Measurements from ENCODE around the gene PALM2AKAP2. TPM values are rescaled to one million over a fixed set of nuclear protein-coding genes. Genes with fewer than 3 reads are reported as not detected.

The PALM2AKAP2 gene
- polyA plus RNA-seq, 1 experiment, result 8.7 TPM

DNA sequence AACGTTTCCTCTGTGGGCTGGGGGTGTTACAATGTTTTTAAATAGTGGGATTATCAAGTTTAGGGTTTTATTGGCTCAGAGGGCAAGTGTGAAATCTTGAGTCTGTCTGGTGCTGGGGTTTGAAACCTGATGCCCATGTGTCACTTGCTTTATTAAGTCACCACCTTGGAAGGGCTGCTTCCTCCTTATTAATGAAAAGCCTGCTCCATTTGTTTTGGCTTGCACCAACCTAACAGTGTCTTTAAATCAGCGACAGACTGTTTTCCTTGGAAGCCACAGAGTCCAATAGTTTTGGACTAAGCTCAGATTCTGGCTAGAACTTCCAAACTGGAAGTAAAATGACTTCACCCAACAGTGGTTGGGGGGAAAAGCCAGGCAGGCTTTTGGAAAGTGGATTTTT, 10.7 kb upstream of the PALM2AKAP2 start:
- TF ChIP-seq, protein P1, sequence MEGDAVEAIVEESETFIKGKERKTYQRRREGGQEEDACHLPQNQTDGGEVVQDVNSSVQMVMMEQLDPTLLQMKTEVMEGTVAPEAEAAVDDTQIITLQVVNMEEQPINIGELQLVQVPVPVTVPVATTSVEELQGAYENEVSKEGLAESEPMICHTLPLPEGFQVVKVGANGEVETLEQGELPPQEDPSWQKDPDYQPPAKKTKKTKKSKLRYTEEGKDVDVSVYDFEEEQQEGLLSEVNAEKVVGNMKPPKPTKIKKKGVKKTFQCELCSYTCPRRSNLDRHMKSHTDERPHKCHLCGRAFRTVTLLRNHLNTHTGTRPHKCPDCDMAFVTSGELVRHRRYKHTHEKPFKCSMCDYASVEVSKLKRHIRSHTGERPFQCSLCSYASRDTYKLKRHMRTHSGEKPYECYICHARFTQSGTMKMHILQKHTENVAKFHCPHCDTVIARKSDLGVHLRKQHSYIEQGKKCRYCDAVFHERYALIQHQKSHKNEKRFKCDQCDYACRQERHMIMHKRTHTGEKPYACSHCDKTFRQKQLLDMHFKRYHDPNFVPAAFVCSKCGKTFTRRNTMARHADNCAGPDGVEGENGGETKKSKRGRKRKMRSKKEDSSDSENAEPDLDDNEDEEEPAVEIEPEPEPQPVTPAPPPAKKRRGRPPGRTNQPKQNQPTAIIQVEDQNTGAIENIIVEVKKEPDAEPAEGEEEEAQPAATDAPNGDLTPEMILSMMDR (IDR thresholded peaks at IDR 0.05; ENCODE audit: insufficient read depth, low read depth, low read length), result no peak
- CTCF ChIA-PET, result no interaction called here
- DNase-seq (ENCODE audit: low read depth), result no peak

DNA sequence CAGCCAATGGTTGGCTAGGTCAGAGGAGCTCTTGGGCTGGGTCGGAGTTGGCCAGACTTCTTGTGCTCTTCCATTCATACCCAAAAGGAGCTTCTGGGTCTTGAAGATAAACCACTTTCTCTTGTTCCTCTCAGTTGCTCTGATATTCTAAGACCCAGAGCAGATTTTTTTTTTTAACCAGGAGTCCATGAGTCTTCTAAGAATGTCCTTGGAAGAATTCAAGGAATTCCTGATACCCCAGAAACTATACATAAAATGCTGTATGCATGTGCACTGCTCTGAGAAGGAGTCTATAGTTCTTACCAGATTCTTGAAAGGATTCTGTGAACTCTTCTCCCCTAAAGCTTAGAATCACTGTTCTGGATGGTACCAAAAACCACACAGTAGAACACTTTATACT, 9.9 kb upstream of the PALM2AKAP2 start:
- Histone ChIP-seq H3K4me3 (ENCODE audit: low read depth, low read length) (no peak overlapping the region), H3K36me3 (ENCODE audit: control insufficient read depth, insufficient read depth, low read length) (no peaks in the 10 kb centered on the region), H3K27me3 (ENCODE audit: control insufficient read depth, insufficient read depth, low read length) (no peaks in the 10 kb centered on the region; the same call in 1 of the 2 replicates)
- ChIA-PET CTCF (interaction anchor here (0.6 kb wide), 1 partner anchor 12 kb away, joined by 5 read pairs; no protein-coding TSS in a partner anchor), POLR2A (no interaction called here)
- TF ChIP-seq, protein P1 (IDR thresholded peaks at IDR 0.05; ENCODE audit: insufficient read depth, low read depth, low read length), result no peak
- DNase-seq (ENCODE audit: low read depth), result no peak

More for the DNA sequence above, 10.7 kb upstream of the PALM2AKAP2 start:
- POLR2A ChIA-PET, result no interaction called here
- H3K4me3 ChIP-seq (ENCODE audit: low read depth, low read length), result no peak overlapping the region
- no peaks in the 10 kb centered on the region for H3K36me3 ChIP-seq (ENCODE audit: control insufficient read depth, insufficient read depth, low read length)
- no peaks in the 10 kb centered on the region; the same call in 1 of the 2 replicates for H3K27me3 ChIP-seq (ENCODE audit: control insufficient read depth, insufficient read depth, low read length)

DNA sequence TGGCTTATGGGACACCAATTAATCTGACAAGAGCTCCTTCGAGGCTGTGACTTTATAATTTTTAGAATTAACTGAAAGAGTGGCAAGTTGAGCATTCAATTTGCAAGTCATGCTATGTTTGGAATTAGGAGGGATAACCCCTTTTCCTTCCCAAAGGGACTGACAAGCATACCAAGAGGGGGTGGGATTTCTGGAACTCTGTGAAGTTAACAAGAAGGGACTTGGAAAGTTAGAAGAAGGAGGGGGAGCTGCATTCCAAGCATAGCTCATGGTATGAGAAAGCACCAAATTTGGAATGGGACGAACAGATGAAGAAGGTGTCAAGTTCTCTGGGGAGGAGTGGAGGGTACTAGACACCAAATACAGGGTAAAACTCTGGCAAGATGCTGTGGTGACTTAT, 8.9 kb upstream of the PALM2AKAP2 start:
- DNase-seq (ENCODE audit: low read depth), result peak; percentile 73
- TF ChIP-seq, protein P1 (IDR thresholded peaks at IDR 0.05; ENCODE audit: insufficient read depth, low read depth, low read length), result no peak
- no peaks in the 10 kb centered on the region for H3K36me3 ChIP-seq (ENCODE audit: control insufficient read depth, insufficient read depth, low read length)
- ChIA-PET CTCF (interaction anchor here (0.8 to 1.4 kb wide), 5 partner anchors 9 to 197 kb away, joined by 3 to 6 read pairs (median 4); partner anchors contain the start of gene PALM2AKAP2), POLR2A (no interaction called here)
- H3K4me3 ChIP-seq (ENCODE audit: low read depth, low read length), result no peak overlapping the region
- H3K27me3 ChIP-seq (ENCODE audit: control insufficient read depth, insufficient read depth, low read length), result no peaks in the 10 kb centered on the region; the same call in 1 of the 2 replicates

GRCh38 chr9:109771796-109772531, 8.0 kb upstream of the PALM2AKAP2 start:
- Histone ChIP-seq H3K36me3 (ENCODE audit: control insufficient read depth, insufficient read depth, low read length) (no peaks in the 10 kb centered on the region), H3K27me3 (ENCODE audit: control insufficient read depth, insufficient read depth, low read length) (no peaks in the 10 kb centered on the region; the same call in 1 of the 2 replicates), H3K4me3 (ENCODE audit: low read depth, low read length) (no peak overlapping the region)
- POLR2A ChIA-PET, result no interaction called here
- TF ChIP-seq, protein P1 (IDR thresholded peaks at IDR 0.05; ENCODE audit: insufficient read depth, low read depth, low read length), result no peak
- CTCF ChIA-PET, result interaction anchor here (0.9 to 1.4 kb wide), 4 partner anchors 8 to 197 kb away, joined by 3 to 6 read pairs (median 4); partner anchors contain the start of gene PALM2AKAP2
- no peak for DNase-seq (ENCODE audit: low read depth)

DNA sequence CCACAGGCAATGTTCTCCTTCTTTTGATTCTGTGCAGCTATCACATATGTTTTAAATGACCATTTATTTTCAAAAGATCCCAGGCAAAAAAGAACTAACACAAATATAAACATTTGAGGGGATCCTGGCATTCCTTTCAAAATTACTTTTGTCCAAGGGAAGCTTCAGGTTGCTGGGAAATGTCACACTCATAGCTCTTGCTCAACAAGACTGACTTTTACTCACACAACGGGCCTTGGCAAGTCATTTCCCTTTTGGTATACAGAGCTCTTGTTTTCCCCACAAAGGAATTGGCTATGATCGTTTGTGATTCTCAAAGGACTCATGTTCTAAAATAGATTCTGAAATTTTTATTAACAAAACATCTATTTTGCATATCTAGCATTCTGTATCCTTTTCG, 4.5 kb upstream of the PALM2AKAP2 start:
- ChIA-PET CTCF (interaction anchor here (1.2 to 2.3 kb wide), 2 partner anchors 42 to 112 kb away, joined by 3 to 8 read pairs; no protein-coding TSS in a partner anchor), POLR2A (no interaction called here)
- no peak overlapping the region for H3K4me3 ChIP-seq (ENCODE audit: low read depth, low read length)
- DNase-seq (ENCODE audit: low read depth), result peak; percentile 59
- no peaks in the 10 kb centered on the region for H3K36me3 ChIP-seq (ENCODE audit: control insufficient read depth, insufficient read depth, low read length)
- no peaks in the 10 kb centered on the region; the same call in 1 of the 2 replicates for H3K27me3 ChIP-seq (ENCODE audit: control insufficient read depth, insufficient read depth, low read length)
- TF ChIP-seq, protein P1 (IDR thresholded peaks at IDR 0.05; ENCODE audit: insufficient read depth, low read depth, low read length), result no peak
